Measurements from ENCODE around the gene ACSM3.

- TF ChIP-seq CTCF (IDR thresholded peaks at IDR 0.05 in 2 of 3, conservative IDR thresholded peaks at IDR 0.05 in 1 of 3; ENCODE audit: control insufficient read depth in 2 of 3, extremely low read depth in 1 of 3, insufficient read depth in 1 of 3, low read depth in 3 of 3, low read length in 3 of 3) (no peak), RBBP5 (conservative IDR thresholded peaks at IDR 0.05) (no peak), ZNF592 (IDR thresholded peaks at IDR 0.05) (no peak), POU2F2 (IDR thresholded peaks at IDR 0.05; ENCODE audit: borderline replicate concordance, low read depth, low read length) (no peak), POLR2A (IDR thresholded peaks at IDR 0.05; ENCODE audit: low read depth, low read length) (no peak), IRF3 (IDR thresholded peaks at IDR 0.05) (no peak), EGR1 (IDR thresholded peaks at IDR 0.05; ENCODE audit: borderline replicate concordance in 1 of 2, low read depth in 2 of 2, low read length in 2 of 2) (no peak), YY1 (IDR thresholded peaks at IDR 0.05; ENCODE audit: low read depth, low read length) (no peak), SIN3A (IDR thresholded peaks at IDR 0.05; ENCODE audit: low read depth, low read length) (no peak), RUNX3 (IDR thresholded peaks at IDR 0.05; ENCODE audit: low read length) (no peak)
These were observed 66.6 kb downstream of the ACSM3 start for GRCh38 chr16:20830372-20830771.
